Activated naive CD8-positive, alpha-beta T cell (primary cell): Measurements from ENCODE around the gene EID2.

Source experiments
- H3K27ac Mint-ChIP-seq: one replicate; pipeline ENCODE4 v1.8.0; 2021; ENCODE audit warnings: mixed read lengths
- H3K27me3 Mint-ChIP-seq: one replicate; pipeline ENCODE4 v1.8.0; 2021; ENCODE audit warnings: mixed read lengths
- H3K36me3 Mint-ChIP-seq: one replicate; pipeline ENCODE4 v1.8.0; 2021; ENCODE audit warnings: mixed read lengths
- H3K4me1 Mint-ChIP-seq: one replicate; pipeline ENCODE4 v1.8.0; 2021; ENCODE audit warnings: low read depth, mixed read lengths
- H3K4me3 Mint-ChIP-seq: one replicate; pipeline ENCODE4 v1.8.0; 2021; ENCODE audit warnings: mild to moderate bottlenecking, mixed read lengths
- H3K9me3 Mint-ChIP-seq: one replicate; pipeline ENCODE4 v1.8.0; 2021; ENCODE audit warnings: low read depth, mixed read lengths

The EID2 gene

DNA sequence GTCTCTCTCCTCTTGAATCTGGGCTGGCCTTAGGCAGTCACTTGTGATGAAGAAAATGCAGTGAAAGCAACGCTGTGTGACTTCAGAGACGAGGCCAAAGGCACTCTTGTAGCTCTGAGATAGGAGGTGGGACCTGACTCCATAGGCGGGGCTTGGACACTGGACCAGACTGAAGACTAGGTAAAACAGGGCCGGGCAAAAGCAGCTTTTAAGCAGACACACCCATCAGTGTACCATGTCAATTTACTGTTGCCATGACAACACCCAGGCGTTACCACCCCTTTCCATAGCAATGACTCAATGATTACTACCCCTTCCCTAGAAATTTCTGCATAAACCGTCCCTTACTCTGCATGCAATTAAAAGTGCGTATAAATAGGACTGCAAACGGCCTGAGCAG is 6.6 kb upstream of the EID2 start:
- H3K4me1 Mint-ChIP-seq = peaks cover 47% of the 10 kb centered on the region
- no peak overlapping the region for H3K4me3 Mint-ChIP-seq
- H3K27ac Mint-ChIP-seq = no peak overlapping the region
- H3K9me3 Mint-ChIP-seq = no peaks in the 10 kb centered on the region
- no peaks in the 10 kb centered on the region for H3K27me3 Mint-ChIP-seq
- H3K36me3 Mint-ChIP-seq = no peaks in the 10 kb centered on the region

DNA sequence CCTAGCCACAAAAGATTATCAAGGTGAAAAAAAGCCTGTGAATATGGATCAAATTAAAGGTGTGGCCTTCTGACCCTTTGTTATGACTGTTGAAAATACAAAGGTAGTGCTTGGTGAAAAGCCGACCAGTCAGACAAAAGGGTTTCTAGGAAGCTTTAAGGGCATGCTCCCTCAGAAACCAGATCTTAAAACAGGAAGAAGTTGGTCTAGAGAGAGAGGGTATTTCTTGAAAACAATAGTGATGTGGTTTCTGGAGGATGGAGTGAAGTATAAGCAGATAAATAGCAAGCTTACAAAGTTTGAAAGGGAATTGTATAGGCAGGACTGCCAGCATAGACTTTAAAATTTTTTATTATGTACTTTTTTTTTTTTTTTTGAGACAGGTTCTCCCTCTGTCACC is 5.0 kb upstream of the EID2 start:
- Mint-ChIP-seq H3K4me1 (peaks cover 59% of the 10 kb centered on the region), H3K4me3 (peak overlapping the region; percentile 59), H3K36me3 (no peaks in the 10 kb centered on the region), H3K9me3 (no peaks in the 10 kb centered on the region), H3K27me3 (no peaks in the 10 kb centered on the region), H3K27ac (peak overlapping the region; percentile 85)

- peaks cover 60% of the 10 kb centered on the region for H3K4me1 Mint-ChIP-seq
- H3K9me3 Mint-ChIP-seq = no peaks in the 10 kb centered on the region
- no peaks in the 10 kb centered on the region for H3K36me3 Mint-ChIP-seq
- H3K27ac Mint-ChIP-seq = peak overlapping the region; percentile 85
- peak overlapping the region; percentile 59 for H3K4me3 Mint-ChIP-seq
- H3K27me3 Mint-ChIP-seq = no peaks in the 10 kb centered on the region
Measured at GRCh38 chr19:39544226-39544903, 4.4 kb upstream of the EID2 start.

- Mint-ChIP-seq H3K27me3 (no peaks in the 10 kb centered on the region), H3K4me3 (no peak overlapping the region), H3K27ac (peak overlapping the region; percentile 12), H3K36me3 (no peaks in the 10 kb centered on the region), H3K4me1 (peaks cover 68% of the 10 kb centered on the region), H3K9me3 (no peaks in the 10 kb centered on the region)
Measured at GRCh38 chr19:39543477-39543857, 3.5 kb upstream of the EID2 start.

GRCh38 chr19:39542206-39542605 is 2.2 kb upstream of the EID2 start:
- Mint-ChIP-seq H3K36me3 (peaks cover 4% of the 10 kb centered on the region), H3K4me1 (peaks cover 78% of the 10 kb centered on the region), H3K4me3 (no peak overlapping the region), H3K9me3 (no peaks in the 10 kb centered on the region), H3K27ac (no peak overlapping the region), H3K27me3 (no peaks in the 10 kb centered on the region)

DNA sequence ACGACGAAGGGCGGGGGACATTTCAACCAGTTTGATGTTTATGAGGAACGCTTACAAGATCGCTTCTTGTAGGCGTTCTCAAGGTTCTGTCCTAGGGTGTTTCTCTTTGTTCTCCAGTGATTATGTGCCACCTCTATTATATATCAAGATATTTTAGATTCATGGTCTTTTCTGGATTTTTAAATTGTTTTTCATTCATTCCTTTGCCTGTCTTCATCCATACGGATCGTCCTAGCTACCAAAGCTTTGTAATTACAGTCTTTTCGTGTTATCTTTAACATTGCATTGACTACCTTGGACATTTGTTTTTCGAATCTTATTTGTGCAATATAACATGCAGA is 342 bp upstream of the EID2 start:
- H3K27me3 Mint-ChIP-seq = no peaks in the 10 kb centered on the region

DNA sequence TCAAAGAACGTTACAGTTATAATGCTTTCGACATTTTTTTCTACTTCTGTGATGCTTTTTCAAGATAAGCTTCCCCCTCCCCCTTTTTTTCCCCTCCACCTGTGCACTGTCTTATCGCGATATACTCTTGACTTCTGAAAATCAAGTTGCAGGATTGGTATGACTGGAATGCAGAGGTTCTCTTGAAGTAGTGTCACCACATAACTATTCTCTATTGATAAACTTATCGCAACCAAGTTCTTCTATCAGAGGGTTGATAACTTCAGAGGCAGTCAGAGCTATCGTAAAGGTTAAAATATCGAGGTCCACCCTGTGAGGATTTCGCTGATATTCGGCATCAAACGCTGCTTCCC is 820 bp downstream of the EID2 start:
- Mint-ChIP-seq H3K4me3 (peak overlapping the region; percentile 97), H3K36me3 (peaks cover 4% of the 10 kb centered on the region), H3K4me1 (peaks cover 61% of the 10 kb centered on the region), H3K27me3 (no peaks in the 10 kb centered on the region), H3K27ac (peak overlapping the region; percentile 96), H3K9me3 (no peaks in the 10 kb centered on the region)

More for the DNA sequence above, 342 bp upstream of the EID2 start:
- peaks cover 4% of the 10 kb centered on the region for H3K36me3 Mint-ChIP-seq
- H3K4me1 Mint-ChIP-seq = peaks cover 72% of the 10 kb centered on the region
- H3K27ac Mint-ChIP-seq = peak overlapping the region; percentile 96
- H3K9me3 Mint-ChIP-seq = no peaks in the 10 kb centered on the region
- peak overlapping the region; percentile 96 for H3K4me3 Mint-ChIP-seq

GRCh38 chr19:39533791-39534190 is 6.2 kb downstream of the EID2 start:
- Mint-ChIP-seq H3K36me3 (peaks cover 4% of the 10 kb centered on the region), H3K27me3 (no peaks in the 10 kb centered on the region), H3K27ac (no peak overlapping the region), H3K4me3 (no peak overlapping the region), H3K4me1 (peaks cover 36% of the 10 kb centered on the region), H3K9me3 (no peaks in the 10 kb centered on the region)

- no peaks in the 10 kb centered on the region for H3K9me3 Mint-ChIP-seq
- H3K4me3 Mint-ChIP-seq = peak overlapping the region; percentile 91
- H3K4me1 Mint-ChIP-seq = peaks cover 35% of the 10 kb centered on the region
- no peaks in the 10 kb centered on the region for H3K36me3 Mint-ChIP-seq
- H3K27me3 Mint-ChIP-seq = no peaks in the 10 kb centered on the region
- H3K27ac Mint-ChIP-seq = no peak overlapping the region
Measured at GRCh38 chr19:39533003-39533512, 6.9 kb downstream of the EID2 start.

GRCh38 chr19:39532233-39533002 is 7.5 kb downstream of the EID2 start, which contains the start of gene EID2B:
EID2B (minus strand) TSS chr19:39532852; CDS start chr19:39532802, 50 bp downstream.
- Mint-ChIP-seq H3K36me3 (no peaks in the 10 kb centered on the region), H3K27me3 (no peaks in the 10 kb centered on the region), H3K9me3 (no peaks in the 10 kb centered on the region), H3K4me1 (peaks cover 29% of the 10 kb centered on the region), H3K4me3 (peak within 1 kb of the TSS; percentile 91), H3K27ac (peak within 1 kb of the TSS; percentile 55)

- Mint-ChIP-seq H3K4me3 (peak overlapping the region; percentile 91), H3K9me3 (no peaks in the 10 kb centered on the region), H3K27ac (peak overlapping the region; percentile 55), H3K4me1 (peaks cover 23% of the 10 kb centered on the region), H3K27me3 (no peaks in the 10 kb centered on the region), H3K36me3 (no peaks in the 10 kb centered on the region)
Measured at GRCh38 chr19:39531834-39532232, 8.1 kb downstream of the EID2 start.

- Mint-ChIP-seq H3K4me3 (no peak overlapping the region), H3K27ac (no peak overlapping the region), H3K27me3 (no peaks in the 10 kb centered on the region), H3K9me3 (no peaks in the 10 kb centered on the region), H3K4me1 (peaks cover 5% of the 10 kb centered on the region), H3K36me3 (no peaks in the 10 kb centered on the region)
Measured at GRCh38 chr19:39525205-39525604, 14.8 kb downstream of the EID2 start.

- H3K4me1 Mint-ChIP-seq = peaks cover 5% of the 10 kb centered on the region
- H3K9me3 Mint-ChIP-seq = no peaks in the 10 kb centered on the region
- no peaks in the 10 kb centered on the region for H3K27me3 Mint-ChIP-seq
- H3K36me3 Mint-ChIP-seq = no peaks in the 10 kb centered on the region
- H3K27ac Mint-ChIP-seq = no peak overlapping the region
- no peak overlapping the region for H3K4me3 Mint-ChIP-seq
Measured at GRCh38 chr19:39524495-39524894, 15.5 kb downstream of the EID2 start.

GRCh38 chr19:39520541-39521484 is 19.1 kb downstream of the EID2 start:
- peaks cover 5% of the 10 kb centered on the region for H3K4me1 Mint-ChIP-seq

DNA sequence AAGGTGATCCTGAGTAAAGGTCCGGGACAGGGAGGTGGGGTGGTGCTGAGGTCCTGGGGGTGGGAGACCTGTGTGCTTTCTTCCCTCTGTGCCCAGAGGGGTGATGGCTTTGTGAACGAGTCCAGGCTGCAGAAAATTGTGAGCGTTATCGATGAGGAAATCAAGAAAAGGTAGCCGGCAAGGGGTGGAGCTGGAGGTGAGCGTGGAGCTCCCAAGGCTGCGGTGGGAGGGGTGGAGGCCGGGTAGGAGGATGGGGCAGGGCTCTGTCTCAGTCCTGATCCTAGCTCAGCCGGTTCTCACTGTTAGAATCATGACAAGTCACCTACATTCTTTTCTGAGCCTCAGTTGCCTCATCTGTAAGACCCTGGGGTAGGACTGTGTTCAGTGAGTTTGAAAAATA is 21.0 kb downstream of the EID2 start:
- Mint-ChIP-seq H3K9me3 (no peaks in the 10 kb centered on the region), H3K27me3 (peaks cover 14% of the 10 kb centered on the region), H3K4me3 (no peak overlapping the region), H3K4me1 (peaks cover 9% of the 10 kb centered on the region), H3K27ac (no peak overlapping the region), H3K36me3 (no peaks in the 10 kb centered on the region)

More at GRCh38 chr19:39520541-39521484, 19.1 kb downstream of the EID2 start:
- Mint-ChIP-seq H3K36me3 (no peaks in the 10 kb centered on the region), H3K27me3 (peaks cover 10% of the 10 kb centered on the region), H3K9me3 (no peaks in the 10 kb centered on the region), H3K4me3 (no peak overlapping the region), H3K27ac (no peak overlapping the region)
